HG03066 (cell line): ENCODE results near the gene HYAL3.
"Not testable (repeated sequence)": the region's sequence is repeated elsewhere in the genome, so short reads cannot be mapped to it uniquely, and the experiment has no call there.

Source experiments
- ATAC-seq: cut with Tn5 transposase; IDR thresholded peaks from one replicate; pipeline ENCODE4 v1.9.1; 2021; ENCODE audit warnings: low read depth; ENCODE audit not compliant: unreplicated experiment

The HYAL3 gene

GRCh38 chr3:50260942-50261441 lies 38.2 kb downstream of the HYAL3 start:
- no peak for ATAC-seq

- ATAC-seq = peak; percentile 86
These were observed 38.9 kb downstream of the HYAL3 start for GRCh38 chr3:50260027-50260941.

- peak; percentile 11 for ATAC-seq
These were observed 39.7 kb downstream of the HYAL3 start for GRCh38 chr3:50259432-50260026.

- ATAC-seq = no peak
These were observed 40.2 kb downstream of the HYAL3 start for GRCh38 chr3:50258979-50259378.

GRCh38 chr3:50258029-50258680 lies 41.0 kb downstream of the HYAL3 start:
- no peak for ATAC-seq

- no peak for ATAC-seq
These were observed 42.0 kb downstream of the HYAL3 start for GRCh38 chr3:50256978-50257890.

- ATAC-seq = no peak
These were observed 44.0 kb downstream of the HYAL3 start for GRCh38 chr3:50255251-50255615.

GRCh38 chr3:50254577-50255250 lies 44.5 kb downstream of the HYAL3 start:
- no peak for ATAC-seq

- ATAC-seq = no peak
These were observed 48.0 kb downstream of the HYAL3 start for GRCh38 chr3:50251220-50251619.

GRCh38 chr3:50250514-50250913 lies 48.7 kb downstream of the HYAL3 start:
- ATAC-seq = no peak

- ATAC-seq = no peak
These were observed 49.7 kb downstream of the HYAL3 start for GRCh38 chr3:50249457-50249856.

GRCh38 chr3:50248387-50248786 lies 50.8 kb downstream of the HYAL3 start:
- no peak for ATAC-seq

GRCh38 chr3:50246517-50246954 lies 52.7 kb downstream of the HYAL3 start:
- peak; percentile 62 for ATAC-seq

GRCh38 chr3:50245831-50246516 lies 53.2 kb downstream of the HYAL3 start:
- peak; percentile 62 for ATAC-seq

- ATAC-seq = no peak
These were observed 53.9 kb downstream of the HYAL3 start for GRCh38 chr3:50245251-50245745.

- not testable (repeated sequence) for ATAC-seq
These were observed 54.4 kb downstream of the HYAL3 start for GRCh38 chr3:50244813-50245212.

- ATAC-seq = no peak
These were observed 55.7 kb downstream of the HYAL3 start for GRCh38 chr3:50243543-50243895.

- no peak for ATAC-seq
These were observed 56.2 kb downstream of the HYAL3 start for GRCh38 chr3:50242851-50243542.
